Pancreas (tissue), 10 donors: ENCODE data around the gene ECHS1. TPM values are rescaled to one million over a fixed set of nuclear protein-coding genes. Genes with fewer than 3 reads are reported as not detected.

Experiments
- ATAC-seq, 4 donors: fragments of 200-7000 bp; cut with Tn5 transposase; one replicate each; pipeline versions ENCODE4 v1.8.0 to v1.9.1; 2020; ENCODE audit warnings: mild to moderate bottlenecking in 4 of 4, moderate library complexity in 4 of 4
- DNase-seq, 6 donors: peaks; one replicate each; pipeline ENCODE4 v3.0.0-alpha.2; 2020
- FAIRE-seq: peaks from 2 replicates; lab custom pipeline; 2012; peaks lifted over from hg19 to GRCh38; lab: Jason Lieb, UNC
- H3K27ac ChIP-seq, 4 donors: fragments of 200-600 bp; sonication (generic); 1 replicate in 3 of 4; 2 replicates in 1 of 4; pipeline versions ENCODE4 v1.5.0 to v1.8.0; 2020
- H3K27me3 ChIP-seq, 4 donors: fragments of 200-600 bp; one replicate each; pipeline ENCODE4 v1.8.0; 2021
- H3K36me3 ChIP-seq, 3 donors: fragments of 200-600 bp; sonication (generic) in 1 of 3; one replicate each; pipeline versions ENCODE4 v1.5.0 to v1.8.0; 2020 to 2021
- H3K4me1 ChIP-seq, 3 donors: fragments of 200-600 bp; one replicate each; pipeline ENCODE4 v1.8.0; 2021
- H3K4me3 ChIP-seq, 4 donors: fragments of 200-600 bp; sonication (generic) in 2 of 4; one replicate each; pipeline versions ENCODE4 v1.5.0 to v1.8.0; 2020 to 2021
- H3K9me3 ChIP-seq, 4 donors: fragments of 200-600 bp; one replicate each; pipeline ENCODE4 v1.8.0; 2021
- CTCF ChIP-seq, 4 donors: fragments of 200-600 bp; sonication (generic) in 3 of 4; IDR thresholded peaks; one replicate each; pipeline versions ENCODE4 v1.5.0 to v1.8.0; 2021; ENCODE audit warnings: antibody characterized with exemption in 4 of 4
- WGBS, 2 donors: extraction: QIAGEN DNeasy Blood & Tissue Kit; methylation state at CpG; one replicate each; pipeline ENCODE4 v1.1.7; 2013; 5-methylcytosine and 5-hydroxymethylcytosine counted together
- intact Hi-C, 3 donors: fragments of 100-400 bp; cut with DNase I; formaldehyde crosslinking; loops; one replicate each; pipeline versions ENCODE4 v1.11.1 to v1.14.2; 2022
- polyA plus RNA-seq, 2 donors: library from polyadenylated mRNA; stranded (reverse); fragments of 200-250 nt; gene quantifications; one replicate each; pipeline ENCODE4 v1.2.3, GENCODE V29; 2013
- total RNA-seq, 6 donors: library from RNA; stranded (reverse); fragmentation: NEBNext Ultra II Directional in 4 of 6; extraction: Animal tissue kit (Norgen Biotek cat#: 25700) in 4 of 6; gene quantifications; one replicate each; pipeline versions ENCODE4 v1.2.1 to v1.2.4, GENCODE V29; 2021 to 2023
- donor health status: healthy with polysubstance abuse.
- donor health status: DM: no; HTN: no; CAD: no; lungs with moderate emphysema.
- donor health status: DM: no; HTN: no; CAD: no.
- donor health status: control.
- donor health status: control.
- donor health status: Bipolar disorder and iron deficiency.
- donor health status: DM: yes; HTN: yes; CAD: no.
- donor health status: DM: no; HTN: no; CAD: no.
- donor health status: DM: no; HTN: no; CAD: no.
- donor health status: DM: yes; HTN: yes; CAD: no.

ECHS1 gene
- total and polyA plus RNA-seq, 8 donors = 32.4 to 69.2 (median 37.8) TPM

- ATAC-seq (no peak), DNase-seq (no peak), FAIRE-seq (no peak)
- intact Hi-C loops = no loop called here
- WGBS, 2 donors = 63 to 64% methylated on average over 10 to 11 of the region's 11 CpGs
- H3K4me1 ChIP-seq = no peaks in the 10 kb centered on the region
- H3K36me3 ChIP-seq = no peaks in the 10 kb centered on the region
- H3K27ac ChIP-seq = no peak overlapping the region
- TF ChIP-seq CTCF (IDR thresholded peaks at IDR 0.05) = no peak
- H3K9me3 ChIP-seq = no peaks in the 10 kb centered on the region
- H3K27me3 ChIP-seq = peaks cover 0 to 4% (median 0%) of the 10 kb centered on the region in 4 donors
- no peak overlapping the region for H3K4me3 ChIP-seq
Observed at GRCh38 chr10:133346413-133346812, 26.7 kb downstream of the ECHS1 start.

GRCh38 chr10:133344236-133344635, 28.9 kb downstream of the ECHS1 start:
- H3K36me3 ChIP-seq = no peaks in the 10 kb centered on the region
- no peak for TF ChIP-seq CTCF (IDR thresholded peaks at IDR 0.05)
- H3K27ac ChIP-seq = no peak overlapping the region
- no peaks in the 10 kb centered on the region for H3K4me1 ChIP-seq
- 61 to 66% methylated on average over 5 of the region's 5 CpGs for WGBS, 2 donors
- DNase-seq = no peak
- ATAC-seq = no peak
- H3K9me3 ChIP-seq = no peaks in the 10 kb centered on the region
- H3K27me3 ChIP-seq = peaks cover 0 to 5% (median 2%) of the 10 kb centered on the region in 4 donors
- intact Hi-C loops = no loop called here
- no peak overlapping the region for H3K4me3 ChIP-seq
- FAIRE-seq = no peak

- H3K27ac ChIP-seq = no peak overlapping the region
- peaks cover 0 to 5% (median 2%) of the 10 kb centered on the region in 4 donors for H3K27me3 ChIP-seq
- H3K9me3 ChIP-seq = no peaks in the 10 kb centered on the region
- DNase-seq (no peak), FAIRE-seq (no peak), ATAC-seq (no peak)
- intact Hi-C loops = no loop called here
- H3K4me3 ChIP-seq = no peak overlapping the region
- no peak for TF ChIP-seq CTCF (IDR thresholded peaks at IDR 0.05)
- no peaks in the 10 kb centered on the region for H3K4me1 ChIP-seq
- 42 to 51% methylated on average over 9 of the region's 9 CpGs for WGBS, 2 donors
- no peaks in the 10 kb centered on the region for H3K36me3 ChIP-seq
Observed at GRCh38 chr10:133343558-133343957, 29.6 kb downstream of the ECHS1 start.

GRCh38 chr10:133342942-133343341, 30.2 kb downstream of the ECHS1 start:
- peaks cover 0 to 5% (median 2%) of the 10 kb centered on the region in 4 donors for H3K27me3 ChIP-seq
- no peak for ATAC-seq
- no peak for FAIRE-seq

More at GRCh38 chr10:133342942-133343341, 30.2 kb downstream of the ECHS1 start:
- DNase-seq = no peak
- Histone ChIP-seq H3K27ac (no peak overlapping the region), H3K36me3 (no peaks in the 10 kb centered on the region), H3K4me3 (no peak overlapping the region), H3K4me1 (no peaks in the 10 kb centered on the region), H3K9me3 (no peaks in the 10 kb centered on the region)
- intact Hi-C loops = no loop called here
- no peak for TF ChIP-seq CTCF (IDR thresholded peaks at IDR 0.05)
- 72% methylated on average over 8 of the region's 8 CpGs for WGBS, 2 donors
